Small intestine (tissue), 7 donors: ENCODE measurements around the gene TPGS2. TPM values are rescaled to one million over a fixed set of nuclear protein-coding genes. Genes with fewer than 3 reads are reported as not detected.
"Not testable (repeated sequence)": the region's sequence is repeated elsewhere in the genome, so short reads cannot be mapped to it uniquely, and the experiment has no call there.

Source experiments
- DNase-seq, 2 donors: peaks; one replicate each; pipeline versions ENCODE4 v3.0.0 to v3.0.0-alpha.2; 2013
- FAIRE-seq: peaks from 2 replicates; lab custom pipeline; 2012; peaks lifted over from hg19 to GRCh38; lab: Jason Lieb, UNC
- H3K27ac ChIP-seq, 3 donors: one replicate each; pipeline ENCODE4 v1.5.1; 2013; ENCODE audit warnings: low read length in 2 of 3, mild to moderate bottlenecking in 2 of 3, control low read depth in 1 of 3, inconsistent platforms in 1 of 3, low read depth in 1 of 3, moderate library complexity in 1 of 3
- H3K27me3 ChIP-seq, 3 donors: one replicate each; pipeline ENCODE4 v1.6.1; 2013; ENCODE audit warnings: low read length in 3 of 3, inconsistent platforms in 1 of 3; ENCODE audit not compliant: control insufficient read depth in 3 of 3, insufficient read depth in 3 of 3
- H3K36me3 ChIP-seq, 3 donors: one replicate each; pipeline ENCODE4 v1.6.1; 2013; ENCODE audit warnings: low read length in 3 of 3, inconsistent platforms in 1 of 3, low read depth in 1 of 3, mild to moderate bottlenecking in 1 of 3, moderate library complexity in 1 of 3; ENCODE audit not compliant: control insufficient read depth in 3 of 3, insufficient read depth in 2 of 3
- H3K4me1 ChIP-seq, 3 donors: one replicate each; pipeline ENCODE4 v1.6.1; 2013; ENCODE audit warnings: low read length in 2 of 3, inconsistent platforms in 1 of 3, low read depth in 1 of 3, mild to moderate bottlenecking in 1 of 3, moderate library complexity in 1 of 3; ENCODE audit not compliant: control insufficient read depth in 3 of 3, insufficient read depth in 2 of 3
- H3K4me3 ChIP-seq, 3 donors: one replicate each; pipeline ENCODE4 v1.5.1; 2013; ENCODE audit warnings: low read length in 3 of 3, control low read depth in 1 of 3, inconsistent platforms in 1 of 3, low read depth in 1 of 3, mild to moderate bottlenecking in 1 of 3, moderate library complexity in 1 of 3
- H3K9me3 ChIP-seq, 2 donors: one replicate each; pipeline ENCODE4 v1.6.1; 2013; ENCODE audit warnings: low read depth in 1 of 2, low read length in 1 of 2; ENCODE audit not compliant: control insufficient read depth in 2 of 2, insufficient read depth in 1 of 2
- WGBS, 3 donors: extraction: QIAGEN DNeasy Blood & Tissue Kit; methylation state at CpG; one replicate each; pipeline ENCODE4 v1.1.7; 2013; 5-methylcytosine and 5-hydroxymethylcytosine counted together
- polyA plus RNA-seq, 4 donors: library from polyadenylated mRNA; stranded (reverse) in 3 of 4; unstranded in 1 of 4; fragments of 200-250 nt in 3 of 4; fragments of 120-200 nt in 1 of 4; gene quantifications; one replicate each; pipeline versions ENCODE4 v1.2.1 to v1.2.3, GENCODE V29; 2013
- donor health status: healthy with polysubstance abuse.
- donor health status: control.
- donor health status: control.
- donor health status: Bipolar disorder and iron deficiency.
- donor health status: healthy.

TPGS2 gene
- polyA plus RNA-seq, 4 donors, result 31.8 to 66.2 (median 47.3) TPM

- H3K36me3 ChIP-seq, result peaks cover 0 to 11% (median 5%) of the 10 kb centered on the region in 3 donors
- no peaks in the 10 kb centered on the region for H3K9me3 ChIP-seq
- no peak overlapping the region for H3K4me3 ChIP-seq
- no peaks in the 10 kb centered on the region for H3K27me3 ChIP-seq
- FAIRE-seq (no peak), DNase-seq (no peak)
- H3K4me1 ChIP-seq, result no peaks in the 10 kb centered on the region
- H3K27ac ChIP-seq, result no peak overlapping the region
These were observed 9.2 kb downstream of the TPGS2 start for GRCh38 chr18:36819621-36820020.

GRCh38 chr18:36818652-36819051 lies 10.2 kb downstream of the TPGS2 start:
- FAIRE-seq (no peak), DNase-seq (no peak)
- WGBS, 3 donors, result 91 to 97% (median 95%) methylated on average over 3 of the region's 3 CpGs
- no peaks in the 10 kb centered on the region for H3K9me3 ChIP-seq
- no peaks in the 10 kb centered on the region for H3K4me1 ChIP-seq
- no peak overlapping the region for H3K27ac ChIP-seq
- H3K4me3 ChIP-seq, result no peak overlapping the region
- peaks cover 0 to 11% (median 5%) of the 10 kb centered on the region in 3 donors for H3K36me3 ChIP-seq
- no peaks in the 10 kb centered on the region for H3K27me3 ChIP-seq

- Histone ChIP-seq H3K4me1 (no peaks in the 10 kb centered on the region), H3K36me3 (peaks cover 0 to 19% (median 2%) of the 10 kb centered on the region in 3 donors), H3K27me3 (no peaks in the 10 kb centered on the region), H3K4me3 (no peak overlapping the region), H3K9me3 (no peaks in the 10 kb centered on the region), H3K27ac (no peak overlapping the region)
- no peak for FAIRE-seq
- 98 to 100% (median 100%) methylated on average over 1 of the region's 1 CpG for WGBS, 3 donors
- DNase-seq, result no peak
These were observed 11.8 kb downstream of the TPGS2 start for GRCh38 chr18:36817039-36817438.

GRCh38 chr18:36816096-36816495 lies 12.7 kb downstream of the TPGS2 start:
- H3K27ac ChIP-seq, H3K9me3 ChIP-seq, DNase-seq, H3K4me3 ChIP-seq, H3K27me3 ChIP-seq, H3K4me1 ChIP-seq, FAIRE-seq: not testable (repeated sequence)
- peaks cover 0 to 20% (median 2%) of the 10 kb centered on the region in 3 donors for H3K36me3 ChIP-seq

GRCh38 chr18:36814994-36815393 lies 13.8 kb downstream of the TPGS2 start:
- H3K4me1 ChIP-seq, result no peaks in the 10 kb centered on the region
- H3K27ac ChIP-seq, result no peak overlapping the region
- DNase-seq, result peak in 1 of 2 donors; percentile 2
- no peaks in the 10 kb centered on the region for H3K27me3 ChIP-seq
- H3K36me3 ChIP-seq, result peaks cover 0 to 24% (median 2%) of the 10 kb centered on the region in 3 donors
- no peak for FAIRE-seq
- 19 to 56% (median 54%) methylated on average over 1 of the region's 1 CpG for WGBS, 3 donors
- no peak overlapping the region for H3K4me3 ChIP-seq
- H3K9me3 ChIP-seq, result no peaks in the 10 kb centered on the region

- WGBS, 3 donors, result 82 to 90% (median 84%) methylated on average over 3 of the region's 3 CpGs
- no peaks in the 10 kb centered on the region for H3K4me1 ChIP-seq
- H3K9me3 ChIP-seq, result no peaks in the 10 kb centered on the region
- DNase-seq (no peak), FAIRE-seq (no peak)
- no peak overlapping the region for H3K4me3 ChIP-seq
- no peak overlapping the region for H3K27ac ChIP-seq
- peaks cover 0 to 24% (median 2%) of the 10 kb centered on the region in 3 donors for H3K36me3 ChIP-seq
- H3K27me3 ChIP-seq, result no peaks in the 10 kb centered on the region
These were observed 15.0 kb downstream of the TPGS2 start for GRCh38 chr18:36813824-36814223.

- Histone ChIP-seq H3K27me3 (no peaks in the 10 kb centered on the region), H3K36me3 (peaks cover 0 to 24% (median 2%) of the 10 kb centered on the region in 3 donors), H3K27ac (no peak overlapping the region), H3K9me3 (no peaks in the 10 kb centered on the region), H3K4me1 (no peaks in the 10 kb centered on the region), H3K4me3 (no peak overlapping the region)
- FAIRE-seq, result no peak
- WGBS, 3 donors, result 84 to 89% (median 88%) methylated on average over 4 of the region's 4 CpGs
- DNase-seq, result no peak
These were observed 15.6 kb downstream of the TPGS2 start for GRCh38 chr18:36813101-36813775.

- Histone ChIP-seq H3K9me3 (no peaks in the 10 kb centered on the region), H3K4me1 (no peaks in the 10 kb centered on the region), H3K4me3 (no peak overlapping the region), H3K36me3 (peaks cover 0 to 26% (median 2%) of the 10 kb centered on the region in 3 donors), H3K27ac (no peak overlapping the region), H3K27me3 (no peaks in the 10 kb centered on the region)
- DNase-seq (no peak), FAIRE-seq (no peak)
- 77 to 91% (median 88%) methylated on average over 3 of the region's 3 CpGs for WGBS, 3 donors
These were observed 16.1 kb downstream of the TPGS2 start for GRCh38 chr18:36812678-36813077.

GRCh38 chr18:36811955-36812354 lies 16.8 kb downstream of the TPGS2 start:
- no peak for DNase-seq
- Histone ChIP-seq H3K9me3 (no peaks in the 10 kb centered on the region), H3K36me3 (peaks cover 0 to 26% (median 0%) of the 10 kb centered on the region in 3 donors), H3K27me3 (no peaks in the 10 kb centered on the region), H3K27ac (no peak overlapping the region), H3K4me1 (no peaks in the 10 kb centered on the region), H3K4me3 (no peak overlapping the region)
- no peak for FAIRE-seq
